PC-3 (cell line): ENCODE data around the gene NTM. TPM values are rescaled to one million over a fixed set of nuclear protein-coding genes. Genes with fewer than 3 reads are reported as not detected.

ENCODE experiments used
- ATAC-seq: fragments of 200-7000 bp; cut with Tn5 transposase; 2 replicates; pipeline ENCODE4 v1.9.1; 2020; ENCODE audit warnings: mild to moderate bottlenecking, moderate library complexity
- BruUV-seq: library from RNA; stranded (reverse); fragments of 400-500 nt; replicated peaks from 2 replicates; lab custom pipeline; 2021; lab: Mats Ljungman, UMichigan
- CTCF ChIA-PET: fragments of 300-600 bp; sonication (Branson Sonifier 250); formaldehyde crosslinking; loops from one replicate; lab custom pipeline; 2022; ENCODE audit warnings: antibody characterized with exemption; lab: Charles Lee
- POLR2A ChIA-PET: fragments of 300-600 bp; sonication (Branson Sonifier 250); formaldehyde crosslinking; loops from one replicate; lab custom pipeline; 2022; ENCODE audit warnings: antibody characterized with exemption; ENCODE audit not compliant: unreplicated experiment; lab: Charles Lee
- DNase-seq: peaks from one replicate; pipeline ENCODE4 v3.0.0-alpha.2; 2015
- H2AFZ ChIP-seq: fragments of 300-600 bp; sonication (generic); 2 replicates; pipeline ENCODE4 v1.6.0; 2016; ENCODE audit warnings: antibody characterized with exemption, low read length
- H3F3A ChIP-seq: fragments of 300-600 bp; sonication (generic); one replicate; pipeline ENCODE4 v1.6.0; 2017; ENCODE audit warnings: antibody characterized with exemption, low read length, control low read depth, mild to moderate bottlenecking; ENCODE audit not compliant: unreplicated experiment
- H3K27ac ChIP-seq: fragments of 300-600 bp; sonication (generic); 2 replicates; pipeline ENCODE4 v1.5.1; 2016; ENCODE audit warnings: mild to moderate bottlenecking, low read length
- H3K27me3 ChIP-seq: fragments of 300-600 bp; sonication (generic); 2 replicates; pipeline ENCODE4 v1.6.1; 2016; ENCODE audit warnings: low read length, mixed read lengths
- H3K36me3 ChIP-seq: fragments of 300-600 bp; sonication (generic); 2 replicates; pipeline ENCODE4 v1.6.1; 2016; ENCODE audit warnings: low read depth, mixed run types, low read length, mixed read lengths
- H3K4me1 ChIP-seq: fragments of 300-600 bp; sonication (generic); 2 replicates; pipeline ENCODE4 v1.5.1; 2016; ENCODE audit warnings: low read length; ENCODE audit not compliant: insufficient read depth
- H3K4me2 ChIP-seq: fragments of 300-600 bp; sonication (generic); 2 replicates; pipeline ENCODE4 v1.6.0; 2016; ENCODE audit warnings: low read length
- H3K4me3 ChIP-seq: fragments of 300-600 bp; sonication (generic); 2 replicates; pipeline ENCODE4 v1.5.1; 2016; ENCODE audit warnings: mild to moderate bottlenecking, low read length, mixed read lengths
- H3K79me2 ChIP-seq: fragments of 300-600 bp; sonication (generic); 2 replicates; pipeline ENCODE4 v1.6.1; 2017; ENCODE audit warnings: low read length, mixed read lengths
- H3K9ac ChIP-seq: fragments of 300-600 bp; sonication (generic); 2 replicates; pipeline ENCODE4 v1.6.0; 2016; ENCODE audit warnings: mild to moderate bottlenecking, low read length
- H3K9me2 ChIP-seq: fragments of 300-600 bp; sonication (generic); replicated peaks from 2 replicates; pipeline ENCODE4 v1.6.1; 2016; ENCODE audit warnings: mixed run types, low read length, mixed read lengths
- H3K9me3 ChIP-seq: fragments of 300-600 bp; sonication (generic); 2 replicates; pipeline ENCODE4 v1.6.1; 2016; ENCODE audit warnings: low read length, mixed read lengths
- H4K20me1 ChIP-seq: fragments of 300-600 bp; sonication (generic); 2 replicates; pipeline ENCODE4 v1.6.1; 2016; ENCODE audit warnings: low read length, mixed read lengths
- EZH2 ChIP-seq: fragments of 300-600 bp; sonication (generic); IDR thresholded peaks from one replicate; pipeline ENCODE4 v1.6.1; 2017; ENCODE audit warnings: antibody characterized with exemption, mild to moderate bottlenecking, low read length; ENCODE audit not compliant: unreplicated experiment
- EZH2phosphoT487 ChIP-seq: fragments of 300-600 bp; sonication (generic); IDR thresholded peaks from 2 replicates; pipeline ENCODE4 v1.6.1; 2018; ENCODE audit warnings: mild to moderate bottlenecking, antibody characterized with exemption, low read length, borderline replicate concordance
- intact Hi-C: fragments of 100-400 bp; cut with micrococcal nuclease; formaldehyde crosslinking; loops from 2 replicates; pipeline ENCODE4 v1.9.0; 2023
- total RNA-seq: library from RNA; depleted of rRNA; stranded (reverse); fragments of >200 nt; gene quantifications from 2 replicates; pipeline ENCODE4 v1.2.3, GENCODE V29; 2014
- TF ChIP-seq, protein P1 (sequence below): fragments of 300-600 bp; sonication (generic); conservative IDR thresholded peaks from 2 replicates; pipeline ENCODE4 v1.5.1; 2017; ENCODE audit warnings: antibody characterized with exemption, low read depth, mild to moderate bottlenecking, low read length

Gene NTM
- total RNA-seq, 1 experiment from 2014 or later, result not detected

DNA sequence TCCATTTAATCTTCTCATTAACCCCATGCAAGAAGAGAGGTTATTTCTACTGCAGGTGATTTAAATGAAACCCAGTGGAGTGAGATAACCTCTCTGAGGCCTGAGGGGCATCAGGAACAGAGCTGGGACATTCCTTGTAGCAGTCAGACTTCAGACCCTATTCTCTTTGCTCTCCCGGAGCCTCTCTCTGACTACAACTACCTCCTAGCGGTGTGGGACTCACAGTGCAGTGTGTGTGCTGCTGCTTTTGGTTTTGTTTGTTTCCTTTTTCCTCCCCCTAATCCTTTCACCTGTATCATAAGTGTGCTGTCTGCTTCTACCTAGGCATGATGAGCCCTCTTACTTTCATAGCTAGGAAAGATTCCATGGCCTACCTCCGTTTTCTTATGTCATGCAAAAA, 769.6 kb downstream of the NTM start:
- Histone ChIP-seq H3K9ac (no peak overlapping the region), H3F3A (no peaks in the 10 kb centered on the region), H3K4me2 (no peak overlapping the region), H3K9me3 (no peaks in the 10 kb centered on the region), H3K9me2 (no peaks in the 10 kb centered on the region), H3K27ac (no peak overlapping the region), H4K20me1 (no peaks in the 10 kb centered on the region), H3K4me3 (no peak overlapping the region), H3K79me2 (no peaks in the 10 kb centered on the region), H3K36me3 (no peaks in the 10 kb centered on the region), H2AFZ (no peak overlapping the region), H3K4me1 (peaks cover 3% of the 10 kb centered on the region; the same call in 1 of the 2 replicates), H3K27me3 (no peaks in the 10 kb centered on the region)
- ATAC-seq (no peak), DNase-seq (no peak)
- CTCF ChIA-PET, result no interaction called here
- TF ChIP-seq, protein P1, sequence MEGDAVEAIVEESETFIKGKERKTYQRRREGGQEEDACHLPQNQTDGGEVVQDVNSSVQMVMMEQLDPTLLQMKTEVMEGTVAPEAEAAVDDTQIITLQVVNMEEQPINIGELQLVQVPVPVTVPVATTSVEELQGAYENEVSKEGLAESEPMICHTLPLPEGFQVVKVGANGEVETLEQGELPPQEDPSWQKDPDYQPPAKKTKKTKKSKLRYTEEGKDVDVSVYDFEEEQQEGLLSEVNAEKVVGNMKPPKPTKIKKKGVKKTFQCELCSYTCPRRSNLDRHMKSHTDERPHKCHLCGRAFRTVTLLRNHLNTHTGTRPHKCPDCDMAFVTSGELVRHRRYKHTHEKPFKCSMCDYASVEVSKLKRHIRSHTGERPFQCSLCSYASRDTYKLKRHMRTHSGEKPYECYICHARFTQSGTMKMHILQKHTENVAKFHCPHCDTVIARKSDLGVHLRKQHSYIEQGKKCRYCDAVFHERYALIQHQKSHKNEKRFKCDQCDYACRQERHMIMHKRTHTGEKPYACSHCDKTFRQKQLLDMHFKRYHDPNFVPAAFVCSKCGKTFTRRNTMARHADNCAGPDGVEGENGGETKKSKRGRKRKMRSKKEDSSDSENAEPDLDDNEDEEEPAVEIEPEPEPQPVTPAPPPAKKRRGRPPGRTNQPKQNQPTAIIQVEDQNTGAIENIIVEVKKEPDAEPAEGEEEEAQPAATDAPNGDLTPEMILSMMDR, result no peak
- TF ChIP-seq EZH2phosphoT487, result no peak
- TF ChIP-seq EZH2, result no peak
- BruUV-seq, result no TSS peak
- intact Hi-C loops, result no loop called here
- POLR2A ChIA-PET, result no interaction called here

DNA sequence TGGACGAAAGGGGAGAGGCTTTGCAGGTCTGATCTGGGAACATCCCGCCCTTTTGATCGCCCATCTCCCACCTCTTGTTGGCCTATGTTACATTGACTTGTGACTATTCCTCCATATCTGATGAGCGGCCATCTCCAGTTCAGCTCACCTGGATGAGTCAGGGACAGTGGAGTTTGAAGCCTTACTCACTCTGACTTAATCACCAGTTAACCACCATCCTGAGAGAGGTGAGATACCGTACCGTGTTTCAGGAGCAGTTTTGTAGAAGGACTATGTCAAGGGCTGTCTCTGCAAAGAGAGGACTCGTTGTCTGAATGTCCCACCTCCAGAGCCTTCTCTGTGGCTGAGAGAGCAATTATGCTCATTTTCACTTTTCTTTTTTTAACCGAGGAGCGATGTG, 771.7 kb downstream of the NTM start:
- Histone ChIP-seq H4K20me1 (no peaks in the 10 kb centered on the region), H3K9ac (no peak overlapping the region), H3K4me3 (no peak overlapping the region), H3K79me2 (no peaks in the 10 kb centered on the region), H3K9me3 (no peaks in the 10 kb centered on the region), H3F3A (no peaks in the 10 kb centered on the region), H3K27me3 (no peaks in the 10 kb centered on the region), H3K9me2 (no peaks in the 10 kb centered on the region), H3K27ac (no peak overlapping the region), H3K4me1 (no peaks in the 10 kb centered on the region), H2AFZ (no peak overlapping the region), H3K4me2 (peak overlapping the region; percentile 4; the same call in 1 of the 2 replicates), H3K36me3 (no peaks in the 10 kb centered on the region)
- TF ChIP-seq EZH2phosphoT487 (no peak), EZH2 (no peak)
- TF ChIP-seq, protein P1, result no peak
- CTCF ChIA-PET, result no interaction called here
- POLR2A ChIA-PET, result no interaction called here
- DNase-seq (peak; percentile 66), ATAC-seq (peak; percentile 59)
- BruUV-seq, result no TSS peak
- intact Hi-C loops, result no loop called here

DNA sequence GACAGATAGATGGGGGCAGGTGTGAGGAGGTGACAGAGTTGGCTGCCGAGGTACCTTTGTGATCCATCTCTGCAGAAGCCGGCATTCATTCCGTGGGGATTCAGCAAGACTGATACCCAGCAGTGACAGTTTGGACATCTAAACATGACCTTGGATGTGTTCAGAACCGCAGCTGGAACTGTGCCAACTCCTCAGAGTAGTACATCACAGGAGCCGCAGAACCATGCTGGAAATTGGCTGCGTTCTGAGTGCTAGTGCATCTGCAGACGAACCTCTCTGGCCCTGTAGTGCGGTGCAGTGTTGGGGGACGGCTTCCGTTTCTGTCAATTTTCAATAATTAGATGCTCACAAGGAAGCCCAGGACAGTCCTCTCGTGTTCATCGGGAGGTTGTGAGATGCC, 772.1 kb downstream of the NTM start:
- Histone ChIP-seq H3K4me3 (no peak overlapping the region), H3K79me2 (no peaks in the 10 kb centered on the region), H3F3A (no peaks in the 10 kb centered on the region), H3K9ac (no peak overlapping the region), H3K27ac (no peak overlapping the region), H2AFZ (no peak overlapping the region), H3K36me3 (no peaks in the 10 kb centered on the region), H3K27me3 (no peaks in the 10 kb centered on the region), H4K20me1 (no peaks in the 10 kb centered on the region), H3K4me1 (no peaks in the 10 kb centered on the region), H3K4me2 (peak overlapping the region; percentile 4; the same call in 1 of the 2 replicates), H3K9me3 (no peaks in the 10 kb centered on the region), H3K9me2 (no peaks in the 10 kb centered on the region)
- no TSS peak for BruUV-seq
- CTCF ChIA-PET, result no interaction called here
- ATAC-seq (no peak), DNase-seq (no peak)
- TF ChIP-seq EZH2 (no peak), EZH2phosphoT487 (no peak)
- TF ChIP-seq, protein P1, result no peak
- POLR2A ChIA-PET, result no interaction called here
- intact Hi-C loops, result no loop called here
